LNCAP (cell line): Measurements from ENCODE around the gene PDE3B.

Experiments used
- CTCF ChIP-seq: fragments of 450-650 bp; IDR thresholded peaks from 2 replicates; pipeline ENCODE4 v1.5.1; 2017; ENCODE audit warnings: mild to moderate bottlenecking

Gene PDE3B

GRCh38 chr11:14812757-14813156 is 169.2 kb downstream of the PDE3B start:
- TF ChIP-seq CTCF, result no peak

- TF ChIP-seq CTCF, result no peak
Observed at GRCh38 chr11:14813516-14813915, 169.9 kb downstream of the PDE3B start.

- no peak for TF ChIP-seq CTCF
Observed at GRCh38 chr11:14818779-14819178, 175.2 kb downstream of the PDE3B start.

GRCh38 chr11:14819596-14819995 is 176.0 kb downstream of the PDE3B start:
- TF ChIP-seq CTCF, result no peak

- TF ChIP-seq CTCF, result no peak
Observed at GRCh38 chr11:14821031-14821430, 177.4 kb downstream of the PDE3B start.

GRCh38 chr11:14826600-14826999 is 183.0 kb downstream of the PDE3B start:
- TF ChIP-seq CTCF, result no peak

- TF ChIP-seq CTCF, result no peak
Observed at GRCh38 chr11:14835496-14836492, 192.2 kb downstream of the PDE3B start.
